H1 (cell line): Measurements from ENCODE around the gene GSG1L. TPM values are rescaled to one million over a fixed set of nuclear protein-coding genes. Genes with fewer than 3 reads are reported as not detected.

Experiments
- CTCF ChIA-PET: fragments of 300-600 bp; sonication (Branson Sonifier 250); formaldehyde crosslinking; loops from one replicate; lab custom pipeline; 2021; ENCODE audit not compliant: partially characterized antibody; lab: Charles Lee
- POLR2A ChIA-PET: fragments of 300-600 bp; sonication (Branson Sonifier 250); formaldehyde crosslinking; loops from one replicate; lab custom pipeline; 2021; ENCODE audit warnings: inconsistent platforms; ENCODE audit not compliant: partially characterized antibody; lab: Charles Lee
- DNase-seq, 2 experiments: peaks; one replicate each; pipeline versions ENCODE4 v3.0.0 to v3.0.0-alpha.2; 2010 to 2022; ENCODE audit warnings: low spot score in 2 of 2, low read depth in 1 of 2, mixed read lengths in 1 of 2
- FAIRE-seq: peaks from 2 replicates; lab custom pipeline; 2011; peaks lifted over from hg19 to GRCh38; lab: Jason Lieb, UNC
- H2AFZ ChIP-seq: 2 replicates; pipeline ENCODE4 v1.8.1; 2012; ENCODE audit warnings: low read length, inconsistent platforms
- H2AK5ac ChIP-seq: 2 replicates; pipeline ENCODE4 v1.6.1; 2013; ENCODE audit warnings: low read depth, low read length
- H2BK120ac ChIP-seq: replicated peaks from 2 replicates; pipeline ENCODE3; 2013; ENCODE audit warnings: low read depth, low read length, inconsistent platforms
- H2BK12ac ChIP-seq: 2 replicates; pipeline ENCODE4 v1.6.1; 2013; ENCODE audit warnings: low read depth, low read length
- H2BK15ac ChIP-seq: 2 replicates; pipeline ENCODE4 v1.6.1; 2013; ENCODE audit warnings: low read length
- H2BK20ac ChIP-seq: 2 replicates; pipeline ENCODE4 v1.6.1; 2013; ENCODE audit warnings: low read length
- H2BK5ac ChIP-seq: 2 replicates; pipeline ENCODE4 v1.6.1; 2013; ENCODE audit warnings: low read depth, low read length
- H3K14ac ChIP-seq: 2 replicates; pipeline ENCODE4 v1.6.1; 2013; ENCODE audit warnings: inconsistent platforms; ENCODE audit not compliant: insufficient read length
- H3K18ac ChIP-seq: 2 replicates; pipeline ENCODE4 v1.6.1; 2013; ENCODE audit warnings: low read length; ENCODE audit errors: extremely low read depth
- H3K23ac ChIP-seq: 2 replicates; pipeline ENCODE4 v1.6.1; 2013; ENCODE audit warnings: inconsistent platforms; ENCODE audit not compliant: insufficient read length
- H3K23me2 ChIP-seq: 2 replicates; pipeline ENCODE4 v1.6.1; 2013; ENCODE audit warnings: low read depth, low read length
- H3K27ac ChIP-seq: 2 replicates; pipeline ENCODE4 v1.6.1; 2011; ENCODE audit warnings: low read depth, low read length, inconsistent platforms
- H3K27me3 ChIP-seq, 4 experiments: replicated peaks in 1 of 4; 1 replicate in 1 of 4; 2 replicates in 3 of 4; pipeline versions ENCODE4 v1.6.1 to v1.8.1; 2011 to 2013; ENCODE audit warnings: low read length in 3 of 4, mild to moderate bottlenecking in 3 of 4, inconsistent platforms in 2 of 4, mixed read lengths in 2 of 4, moderate library complexity in 1 of 4; ENCODE audit not compliant: control insufficient read depth in 3 of 4, insufficient read depth in 3 of 4; ENCODE audit errors: extremely low read depth in 1 of 4
- H3K36me3 ChIP-seq, 4 experiments: 2 replicates each; pipeline versions ENCODE4 v1.6.1 to v1.8.1; 2011 to 2013; ENCODE audit warnings: mild to moderate bottlenecking in 4 of 4, low read length in 3 of 4, moderate library complexity in 2 of 4, control low read depth in 1 of 4, inconsistent platforms in 1 of 4; ENCODE audit not compliant: insufficient read depth in 4 of 4, control insufficient read depth in 2 of 4
- H3K4ac ChIP-seq: replicated peaks from 2 replicates; pipeline ENCODE3; 2013; ENCODE audit warnings: low read length, low read depth, mixed read lengths, inconsistent platforms; ENCODE audit not compliant: insufficient read length
- H3K4me1 ChIP-seq, 4 experiments: replicated peaks in 1 of 4; 1 replicate in 1 of 4; 2 replicates in 3 of 4; pipeline versions ENCODE4 v1.6.1 to v1.8.1; 2011 to 2013; ENCODE audit warnings: low read length in 3 of 4, inconsistent platforms in 2 of 4, mixed read lengths in 1 of 4; ENCODE audit not compliant: insufficient read depth in 4 of 4, control insufficient read depth in 3 of 4
- H3K4me2 ChIP-seq, 2 experiments: 2 replicates each; pipeline versions ENCODE4 v1.6.1 to v1.8.1; 2011 to 2013; ENCODE audit warnings: low read depth in 2 of 2, low read length in 2 of 2, control low read depth in 1 of 2, inconsistent platforms in 1 of 2, mild to moderate bottlenecking in 1 of 2; ENCODE audit not compliant: insufficient read depth in 1 of 2
- H3K4me3 ChIP-seq, 4 experiments: fragments of 200-600, 300-600 bp in 1 of 4; sonication (generic), shearing (Covaris generic), sonication (Bioruptor Twin) in 1 of 4; 2 replicates each; pipeline versions ENCODE4 v1.5.1 to v1.8.1; 2011 to 2016; ENCODE audit warnings: low read length in 4 of 4, low read depth in 3 of 4, control low read depth in 2 of 4, inconsistent platforms in 2 of 4, mild to moderate bottlenecking in 2 of 4, mixed read lengths in 1 of 4, moderate library complexity in 1 of 4; ENCODE audit not compliant: insufficient read depth in 2 of 4; ENCODE audit errors: extremely low read depth in 1 of 4
- H3K56ac ChIP-seq: replicated peaks from 2 replicates; pipeline ENCODE3; 2013; ENCODE audit warnings: low read depth, mild to moderate bottlenecking, mixed read lengths, low read length, inconsistent platforms; ENCODE audit not compliant: insufficient read length
- H3K79me1 ChIP-seq: 2 replicates; pipeline ENCODE4 v1.6.1; 2013; ENCODE audit warnings: low read depth, low read length, control low read depth
- H3K79me2 ChIP-seq, 2 experiments: 2 replicates each; pipeline versions ENCODE4 v1.6.1 to v1.8.1; 2012 to 2013; ENCODE audit warnings: low read length in 2 of 2, mild to moderate bottlenecking in 2 of 2, inconsistent platforms in 1 of 2; ENCODE audit not compliant: insufficient read depth in 2 of 2, control insufficient read depth in 1 of 2
- H3K9ac ChIP-seq, 4 experiments: replicated peaks in 1 of 4; 1 replicate in 1 of 4; 2 replicates in 3 of 4; pipeline versions ENCODE4 v1.6.1 to v1.8.1; 2011 to 2013; ENCODE audit warnings: low read depth in 3 of 4, low read length in 3 of 4, control low read depth in 2 of 4, mild to moderate bottlenecking in 2 of 4, moderate library complexity in 2 of 4, inconsistent platforms in 1 of 4; ENCODE audit errors: extremely low read depth in 1 of 4
- H3K9me3 ChIP-seq, 2 experiments: 2 replicates each; pipeline versions ENCODE4 v1.6.1 to v1.8.1; 2012 to 2013; ENCODE audit warnings: mild to moderate bottlenecking in 2 of 2, moderate library complexity in 2 of 2, control low read depth in 1 of 2, inconsistent platforms in 1 of 2, low read depth in 1 of 2, low read length in 1 of 2, mixed read lengths in 1 of 2; ENCODE audit not compliant: insufficient read depth in 2 of 2
- H4K20me1 ChIP-seq, 2 experiments: replicated peaks in 1 of 2; 2 replicates each; pipeline versions ENCODE3 to v1.8.1; 2011 to 2013; ENCODE audit warnings: inconsistent platforms in 2 of 2, low read length in 2 of 2, mild to moderate bottlenecking in 1 of 2; ENCODE audit not compliant: insufficient read depth in 2 of 2, control insufficient read depth in 1 of 2
- H4K5ac ChIP-seq: 2 replicates; pipeline ENCODE4 v1.6.1; 2013; ENCODE audit warnings: low read length, low read depth, mixed read lengths, inconsistent platforms; ENCODE audit not compliant: insufficient read length
- H4K8ac ChIP-seq: 2 replicates; pipeline ENCODE4 v1.8.0; 2013; ENCODE audit warnings: mild to moderate bottlenecking, moderate library complexity, low read length, inconsistent platforms; ENCODE audit not compliant: insufficient read depth; ENCODE audit errors: extremely low read depth
- H4K91ac ChIP-seq: replicated peaks from 2 replicates; pipeline ENCODE3; 2013; ENCODE audit warnings: low read length, mixed read lengths, inconsistent platforms; ENCODE audit not compliant: insufficient read length
- BRCA1 ChIP-seq: IDR thresholded peaks from 2 replicates; pipeline ENCODE4 v1.6.1; 2012; ENCODE audit warnings: low read depth, low read length, improper control_type of control experiment
- CBX5 ChIP-seq: fragments of 300-800, 300-1000 bp; sonication (generic); IDR thresholded peaks from 2 replicates; pipeline ENCODE4 v1.7.1; 2016; ENCODE audit warnings: antibody characterized with exemption, low read length, low read depth
- CEBPB ChIP-seq: IDR thresholded peaks from 2 replicates; pipeline ENCODE4 v1.6.1; 2012; ENCODE audit warnings: low read depth, low read length
- EP300 ChIP-seq, 2 experiments: IDR thresholded peaks; 1 replicate in 1 of 2; 2 replicates in 1 of 2; pipeline ENCODE4 v1.6.1; 2011 to 2012; ENCODE audit warnings: low read depth in 2 of 2, low read length in 2 of 2, mild to moderate bottlenecking in 2 of 2, borderline replicate concordance in 1 of 2, inconsistent platforms in 1 of 2, moderate library complexity in 1 of 2
- KDM1A ChIP-seq: fragments of 200-600, 300-600 bp; sonication (generic); IDR thresholded peaks from 2 replicates; pipeline ENCODE4 v1.7.1; 2016; ENCODE audit warnings: mild to moderate bottlenecking, low read length, borderline replicate concordance
- KDM5A ChIP-seq: fragments of 200-600 bp; IDR thresholded peaks from 2 replicates; pipeline ENCODE4 v1.7.1; 2012; ENCODE audit warnings: mild to moderate bottlenecking, low read length, inconsistent platforms, mixed read lengths
- MAFK ChIP-seq: IDR thresholded peaks from 2 replicates; pipeline ENCODE4 v1.6.1; 2012; ENCODE audit warnings: low read depth, mild to moderate bottlenecking, improper control_type of control experiment, low read length
- PHF8 ChIP-seq: fragments of 200-600 bp; sonication (generic); conservative IDR thresholded peaks from 2 replicates; pipeline ENCODE4 v1.7.1; 2012; ENCODE audit warnings: low read depth, mild to moderate bottlenecking, inconsistent platforms, low read length, moderate library complexity
- POLR2AphosphoS5 ChIP-seq: IDR thresholded peaks from 2 replicates; pipeline ENCODE4 v1.6.1; 2011; ENCODE audit warnings: low read depth, low read length
- POU5F1 ChIP-seq: IDR thresholded peaks from 2 replicates; pipeline ENCODE4 v1.6.1; 2011; ENCODE audit warnings: low read depth, mild to moderate bottlenecking, low read length, moderate library complexity
- RAD21 ChIP-seq, 2 experiments: IDR thresholded peaks in 1 of 2; conservative IDR thresholded peaks in 1 of 2; 2 replicates each; pipeline ENCODE4 v1.6.1; 2011; ENCODE audit warnings: low read depth in 2 of 2, low read length in 2 of 2, improper control_type of control experiment in 1 of 2, inconsistent platforms in 1 of 2, mild to moderate bottlenecking in 1 of 2, moderate library complexity in 1 of 2
- TAF1 ChIP-seq: IDR thresholded peaks from 2 replicates; pipeline ENCODE4 v1.6.1; 2011; ENCODE audit warnings: mild to moderate bottlenecking, low read depth, low read length
- WGBS, 2 experiments: shearing (Covaris generic) in 1 of 2; methylation state at CpG; one replicate each; pipeline versions ENCODE4 v1.1.6 to v1.1.7; 2013 to 2015; ENCODE audit warnings: low lambda C conversion rate in 2 of 2, mixed read lengths in 2 of 2, inconsistent platforms in 1 of 2, low coverage in 1 of 2, missing lambda C conversion rate in 1 of 2; ENCODE audit not compliant: insufficient replicate concordance in 2 of 2, insufficient coverage in 1 of 2, insufficient read length in 1 of 2; ENCODE audit errors: extremely low coverage in 1 of 2, missing lambda C conversion rate in 1 of 2; 5-methylcytosine and 5-hydroxymethylcytosine counted together
- polyA plus RNA-seq, 7 experiments: library from polyadenylated mRNA; depleted of rRNA in 3 of 7; stranded (reverse) in 5 of 7; unstranded in 2 of 7; fragments of >200 nt in 5 of 7; fragments of 200-250 nt in 2 of 7; gene quantifications; 1 replicate in 5 of 7; 2 replicates in 1 of 7; 4 replicates in 1 of 7; pipeline versions ENCODE4 v1.2.1 to v1.2.3, GENCODE V29; 2011 to 2013; ENCODE audit warnings: missing spikeins in 2 of 7, mixed read lengths in 2 of 7
- total RNA-seq: library from RNA; stranded (reverse); fragmentation: NEBNext Ultra II Directional; extraction: Animal tissue kit (Norgen Biotek cat#: 25700); gene quantifications from 2 replicates; pipeline ENCODE4 v1.2.1, GENCODE V29; 2021
- TF ChIP-seq, protein P1 (sequence below): IDR thresholded peaks from 2 replicates; pipeline ENCODE4 v1.6.1; 2012; ENCODE audit warnings: inconsistent platforms

Gene GSG1L
- total and polyA plus RNA-seq, 2 of the 8 experiments (the other 6 are each of a cell fraction or from before 2014, with no cell fraction given), result 0.71 to 1.1 TPM

DNA sequence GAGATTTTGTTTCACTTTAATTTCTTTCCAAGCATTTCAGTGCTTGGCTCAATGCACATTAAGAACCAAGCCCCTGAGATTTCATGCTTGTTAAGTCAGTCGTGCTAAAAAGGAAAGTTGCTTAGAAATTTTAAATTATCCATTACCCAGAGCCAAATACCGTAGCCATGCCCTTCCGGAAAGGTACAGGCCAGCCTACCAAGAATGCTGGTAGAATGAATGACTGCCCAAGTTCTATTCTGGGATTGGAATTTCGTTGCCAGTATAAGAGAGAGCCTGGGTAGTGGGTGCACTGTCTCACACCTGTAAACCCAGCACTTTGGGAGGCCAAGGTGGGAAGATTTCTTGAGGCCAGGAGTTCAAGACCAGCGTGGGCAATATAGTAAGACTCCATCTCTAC is 319.6 kb downstream of the GSG1L start:
- Histone ChIP-seq H4K91ac (no peak overlapping the region), H2BK12ac (no peak overlapping the region), H3K27me3 (no peaks in the 10 kb centered on the region), H2AK5ac (no peak overlapping the region), H4K5ac (no peak overlapping the region), H2AFZ (no peak overlapping the region), H3K56ac (no peak overlapping the region), H4K8ac (no peak overlapping the region), H3K23ac (no peak overlapping the region), H3K4me3 (no peak overlapping the region), H3K14ac (no peak overlapping the region), H3K36me3 (no peaks in the 10 kb centered on the region; a peak in 2 of 8 replicates), H3K9me3 (no peaks in the 10 kb centered on the region), H2BK120ac (no peak overlapping the region), H3K18ac (no peak overlapping the region), H3K4me2 (no peak overlapping the region), H2BK5ac (no peak overlapping the region), H3K79me2 (no peaks in the 10 kb centered on the region), H2BK15ac (no peak overlapping the region), H4K20me1 (peaks cover 0 to 2% of the 10 kb centered on the region in 2 experiments), H2BK20ac (no peak overlapping the region), H3K27ac (no peak overlapping the region), H3K79me1 (no peaks in the 10 kb centered on the region), H3K23me2 (0 out of 2 replicates have a peak, but pooled peaks cover 3% of the 10 kb centered on the region), H3K9ac (no peak overlapping the region), H3K4ac (no peak overlapping the region), H3K4me1 (peaks cover 0 to 3% (median 0%) of the 10 kb centered on the region in 4 experiments; a peak in 2 of 7 replicates)
- CTCF ChIA-PET, result interaction anchor here (1.0 kb wide), 1 partner anchor 14 kb away, joined by 3 read pairs; no protein-coding TSS in a partner anchor
- 97% methylated on average over 5 of the region's 5 CpGs; no CpG with 5 or more reads in 1 of the 2 experiments for WGBS, 2 experiments
- DNase-seq, result no peak
- POLR2A ChIA-PET, result no interaction called here
- FAIRE-seq, result no peak
- no peak for TF ChIP-seq POU5F1
- no peak for TF ChIP-seq RAD21 (IDR thresholded peaks at IDR 0.05 in 1 of 2, conservative IDR thresholded peaks at IDR 0.05 in 1 of 2; ENCODE audit: low read depth in 2 of 2, low read length in 2 of 2)
- no peak for TF ChIP-seq CEBPB
- TF ChIP-seq TAF1, result no peak
- no peak for TF ChIP-seq KDM5A
- TF ChIP-seq MAFK, result no peak
- TF ChIP-seq, protein P1, sequence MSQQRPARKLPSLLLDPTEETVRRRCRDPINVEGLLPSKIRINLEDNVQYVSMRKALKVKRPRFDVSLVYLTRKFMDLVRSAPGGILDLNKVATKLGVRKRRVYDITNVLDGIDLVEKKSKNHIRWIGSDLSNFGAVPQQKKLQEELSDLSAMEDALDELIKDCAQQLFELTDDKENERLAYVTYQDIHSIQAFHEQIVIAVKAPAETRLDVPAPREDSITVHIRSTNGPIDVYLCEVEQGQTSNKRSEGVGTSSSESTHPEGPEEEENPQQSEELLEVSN, result no peak
- no peak for TF ChIP-seq POLR2AphosphoS5
- no peak for TF ChIP-seq KDM1A
- no peak for TF ChIP-seq EP300 (IDR thresholded peaks at IDR 0.05; ENCODE audit: borderline replicate concordance in 1 of 2, low read depth in 2 of 2, low read length in 2 of 2)
- TF ChIP-seq CBX5, result no peak
- no peak for TF ChIP-seq PHF8
- TF ChIP-seq BRCA1, result no peak
